Upper lobe of left lung (tissue), 6 donors: Measurements from ENCODE around the gene DIAPH1. TPM values are rescaled to one million over a fixed set of nuclear protein-coding genes. Genes with fewer than 3 reads are reported as not detected.
A peak's percentile ranks its signal among the peaks of the same experiment; 100 is the strongest.

Source experiments
- ATAC-seq, 2 donors: fragments of 200-7000 bp; cut with Tn5 transposase; one replicate each; pipeline ENCODE4 v1.9.1; 2022; ENCODE audit warnings: mild to moderate bottlenecking in 2 of 2, moderate library complexity in 2 of 2; ENCODE audit not compliant: low FRiP score in 2 of 2
- DNase-seq, 2 donors: peaks; one replicate each; pipeline ENCODE4 v3.0.0-alpha.2; 2019 to 2020
- H3K27ac ChIP-seq, 4 donors: fragments of 200-600 bp; sonication (generic); one replicate each; pipeline ENCODE4 v1.5.1; 2016 to 2019
- H3K27me3 ChIP-seq, 4 donors: fragments of 200-600 bp; sonication (generic); one replicate each; pipeline ENCODE4 v1.5.1; 2017 to 2019
- H3K36me3 ChIP-seq, 4 donors: fragments of 200-600 bp; sonication (generic); one replicate each; pipeline ENCODE4 v1.5.1; 2016 to 2019
- H3K4me1 ChIP-seq, 4 donors: fragments of 200-600 bp; sonication (generic); one replicate each; pipeline ENCODE4 v1.5.1; 2018 to 2019
- H3K4me3 ChIP-seq, 4 donors: fragments of 200-600 bp; sonication (generic); one replicate each; pipeline ENCODE4 v1.5.1; 2017 to 2019; ENCODE audit warnings: mild to moderate bottlenecking in 2 of 4, moderate library complexity in 1 of 4
- H3K9me3 ChIP-seq, 4 donors: fragments of 200-600 bp; sonication (generic); one replicate each; pipeline ENCODE4 v1.5.1; 2018 to 2019
- CTCF ChIP-seq, 6 experiments: fragments of 450-650 bp in 4 of 6; fragments of 200-600 bp in 2 of 6; sonication (generic) in 2 of 6; IDR thresholded peaks; one replicate each; pipeline ENCODE4 v1.5.1; 2016 to 2019; ENCODE audit warnings: antibody characterized with exemption in 6 of 6
- EP300 ChIP-seq, 4 donors: sonication (generic); formaldehyde crosslinking; IDR thresholded peaks; one replicate each; pipeline ENCODE4 v1.5.1; 2017; ENCODE audit warnings: antibody characterized with exemption in 4 of 4, control low read depth in 2 of 4
- POLR2A ChIP-seq, 4 donors: fragments of 450-650 bp; IDR thresholded peaks; one replicate each; pipeline ENCODE4 v1.5.1; 2016 to 2017; ENCODE audit warnings: antibody characterized with exemption in 4 of 4, mild to moderate bottlenecking in 2 of 4
- POLR2AphosphoS5 ChIP-seq, 2 donors: sonication (generic); formaldehyde crosslinking; IDR thresholded peaks; one replicate each; pipeline ENCODE4 v1.5.1; 2017; ENCODE audit warnings: antibody characterized with exemption in 2 of 2
- WGBS, 2 donors: methylation state at CpG; one replicate each; pipeline ENCODE4 v1.1.5; 2017 to 2018; 5-methylcytosine and 5-hydroxymethylcytosine counted together
- total RNA-seq, 6 donors: library from RNA; depleted of rRNA in 4 of 6; stranded (reverse); fragments of >200 nt in 4 of 6; gene quantifications; one replicate each; pipeline versions ENCODE4 v1.1.0 to v1.2.1, GENCODE V29; 2016 to 2021
- donor health status: DM: no; HTN: no; CAD: no; lungs with moderate emphysema.
- donor health status: DM: no; HTN: yes; CAD: no; lungs with severe emphysema.

The DIAPH1 gene
- total RNA-seq, 6 donors from 2014 or later = 96.4 to 175 (median 133) TPM

- H3K4me1 ChIP-seq = peaks cover 57 to 70% (median 59%) of the 10 kb centered on the region in 4 donors
- H3K27ac ChIP-seq = peak overlapping the region; percentile 71 to 87 (median 78)
- no peaks in the 10 kb centered on the region for H3K27me3 ChIP-seq
- H3K4me3 ChIP-seq = no peak overlapping the region
- no peaks in the 10 kb centered on the region for H3K36me3 ChIP-seq
- WGBS, 2 donors = 34 to 36% methylated on average over 6 of the region's 6 CpGs
- no peaks in the 10 kb centered on the region for H3K9me3 ChIP-seq
- DNase-seq (peak in 1 of 2 donors; percentile 83), ATAC-seq (peak; percentile 77 to 86)
- TF ChIP-seq EP300 (IDR thresholded peaks at IDR 0.05) (peak in 1 of 4 donors; percentile 22), CTCF (IDR thresholded peaks at IDR 0.05) (no peak), POLR2AphosphoS5 (IDR thresholded peaks at IDR 0.05) (peak in 1 of 2 donors; percentile 28), POLR2A (IDR thresholded peaks at IDR 0.05) (peak in 1 of 4 donors; percentile 42)
Measured at GRCh38 chr5:141605523-141606277, 13.1 kb downstream of the DIAPH1 start.

GRCh38 chr5:141603923-141604717 lies 14.7 kb downstream of the DIAPH1 start:
- DNase-seq (peak in 1 of 2 donors; percentile 82), ATAC-seq (peak; percentile 91 to 96)
- WGBS, 2 donors = 31 to 40% methylated on average over 5 to 6 of the region's 6 CpGs

GRCh38 chr5:141602606-141603005 lies 16.2 kb downstream of the DIAPH1 start:
- WGBS, 2 donors = 58 to 65% methylated on average over 1 of the region's 1 CpG
- Histone ChIP-seq H3K4me1 (peaks cover 52 to 74% (median 60%) of the 10 kb centered on the region in 4 donors), H3K27ac (peak overlapping the region in 3 of 4 donors; percentile 71 to 87 (median 81))

More at GRCh38 chr5:141603923-141604717, 14.7 kb downstream of the DIAPH1 start:
- Histone ChIP-seq H3K4me1 (peaks cover 50 to 67% (median 62%) of the 10 kb centered on the region in 4 donors), H3K27ac (peak overlapping the region; percentile 71 to 87 (median 76)), H3K27me3 (no peaks in the 10 kb centered on the region), H3K9me3 (no peaks in the 10 kb centered on the region), H3K4me3 (no peak overlapping the region), H3K36me3 (no peaks in the 10 kb centered on the region)
- TF ChIP-seq CTCF (IDR thresholded peaks at IDR 0.05) (peak in 1 of 6 experiments; percentile 12), POLR2A (IDR thresholded peaks at IDR 0.05) (no peak), EP300 (IDR thresholded peaks at IDR 0.05) (peak in 2 of 4 donors; percentile 20 to 45), POLR2AphosphoS5 (IDR thresholded peaks at IDR 0.05) (peak; percentile 79 to 85)

More at GRCh38 chr5:141602606-141603005, 16.2 kb downstream of the DIAPH1 start:
- no peak for TF ChIP-seq CTCF (IDR thresholded peaks at IDR 0.05)
- TF ChIP-seq EP300 (IDR thresholded peaks at IDR 0.05) = no peak
- TF ChIP-seq POLR2AphosphoS5 (IDR thresholded peaks at IDR 0.05) = no peak
- TF ChIP-seq POLR2A (IDR thresholded peaks at IDR 0.05) = no peak
- Histone ChIP-seq H3K9me3 (no peaks in the 10 kb centered on the region), H3K36me3 (no peaks in the 10 kb centered on the region), H3K4me3 (no peak overlapping the region), H3K27me3 (no peaks in the 10 kb centered on the region)
- no peak for ATAC-seq
- no peak for DNase-seq
